ENCODE results near the gene SMG7.

Gene SMG7

DNA sequence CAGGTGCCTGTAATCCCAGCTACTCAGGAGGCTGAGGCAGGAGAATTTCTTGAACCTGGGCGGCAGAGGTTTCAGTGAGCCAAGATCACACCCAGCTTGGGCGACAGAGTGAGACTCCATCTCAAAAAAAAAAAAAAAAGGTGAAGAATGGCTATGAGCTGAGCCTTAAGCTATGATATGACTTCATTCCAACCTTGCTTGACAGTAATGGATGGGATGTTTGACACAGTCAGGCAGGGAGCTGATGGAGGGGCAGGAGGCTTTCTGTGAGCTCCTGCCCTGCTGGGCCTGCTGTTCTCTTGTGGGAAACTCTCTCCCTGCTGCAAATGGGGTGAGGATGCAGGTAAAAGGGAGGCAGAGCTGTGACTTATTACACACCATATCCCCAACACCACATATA lies 90.4 kb downstream of the SMG7 start:
- TF ChIP-seq MYC (IDR thresholded peaks at IDR 0.05; ENCODE audit: low read depth, low read length) (no peak), POLR2A (IDR thresholded peaks at IDR 0.05; ENCODE audit: extremely low read depth, insufficient read length) (no peak), MAX (IDR thresholded peaks at IDR 0.05; ENCODE audit: low read depth, low read length) (no peak)
- TF ChIP-seq, protein P1, sequence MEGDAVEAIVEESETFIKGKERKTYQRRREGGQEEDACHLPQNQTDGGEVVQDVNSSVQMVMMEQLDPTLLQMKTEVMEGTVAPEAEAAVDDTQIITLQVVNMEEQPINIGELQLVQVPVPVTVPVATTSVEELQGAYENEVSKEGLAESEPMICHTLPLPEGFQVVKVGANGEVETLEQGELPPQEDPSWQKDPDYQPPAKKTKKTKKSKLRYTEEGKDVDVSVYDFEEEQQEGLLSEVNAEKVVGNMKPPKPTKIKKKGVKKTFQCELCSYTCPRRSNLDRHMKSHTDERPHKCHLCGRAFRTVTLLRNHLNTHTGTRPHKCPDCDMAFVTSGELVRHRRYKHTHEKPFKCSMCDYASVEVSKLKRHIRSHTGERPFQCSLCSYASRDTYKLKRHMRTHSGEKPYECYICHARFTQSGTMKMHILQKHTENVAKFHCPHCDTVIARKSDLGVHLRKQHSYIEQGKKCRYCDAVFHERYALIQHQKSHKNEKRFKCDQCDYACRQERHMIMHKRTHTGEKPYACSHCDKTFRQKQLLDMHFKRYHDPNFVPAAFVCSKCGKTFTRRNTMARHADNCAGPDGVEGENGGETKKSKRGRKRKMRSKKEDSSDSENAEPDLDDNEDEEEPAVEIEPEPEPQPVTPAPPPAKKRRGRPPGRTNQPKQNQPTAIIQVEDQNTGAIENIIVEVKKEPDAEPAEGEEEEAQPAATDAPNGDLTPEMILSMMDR (IDR thresholded peaks at IDR 0.05; ENCODE audit: low read depth, low read length) = no peak
- no peak for DNase-seq (ENCODE audit: low read depth)
- no peak overlapping the region for H3K4me3 ChIP-seq (ENCODE audit: low read depth, low read length)

DNA sequence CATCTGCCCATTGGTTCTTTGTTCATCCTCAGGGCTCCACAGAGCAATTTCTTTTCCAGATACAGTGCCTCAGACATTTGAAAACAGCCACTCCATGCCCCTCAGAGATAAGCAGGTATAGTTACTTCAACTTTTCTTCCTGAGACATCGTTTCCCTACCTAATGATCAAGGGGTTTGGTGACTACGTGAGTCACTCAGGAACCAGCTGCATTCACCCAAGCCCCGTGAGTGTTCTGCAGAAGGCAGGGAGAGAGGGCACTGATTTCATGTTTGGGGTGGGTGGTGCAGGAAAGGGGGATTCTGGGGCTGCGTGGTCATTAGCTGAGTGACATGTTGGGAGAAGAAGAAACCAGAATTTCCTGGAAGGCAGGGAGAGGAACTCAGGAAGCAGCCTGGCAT lies 93.0 kb downstream of the SMG7 start:
- H3K4me3 ChIP-seq (ENCODE audit: low read depth, low read length) = no peak overlapping the region
- no peak for DNase-seq (ENCODE audit: low read depth)
- TF ChIP-seq, protein P1 (IDR thresholded peaks at IDR 0.05; ENCODE audit: low read depth, low read length) = no peak
- TF ChIP-seq POLR2A (IDR thresholded peaks at IDR 0.05; ENCODE audit: extremely low read depth, insufficient read length) = no peak

DNA sequence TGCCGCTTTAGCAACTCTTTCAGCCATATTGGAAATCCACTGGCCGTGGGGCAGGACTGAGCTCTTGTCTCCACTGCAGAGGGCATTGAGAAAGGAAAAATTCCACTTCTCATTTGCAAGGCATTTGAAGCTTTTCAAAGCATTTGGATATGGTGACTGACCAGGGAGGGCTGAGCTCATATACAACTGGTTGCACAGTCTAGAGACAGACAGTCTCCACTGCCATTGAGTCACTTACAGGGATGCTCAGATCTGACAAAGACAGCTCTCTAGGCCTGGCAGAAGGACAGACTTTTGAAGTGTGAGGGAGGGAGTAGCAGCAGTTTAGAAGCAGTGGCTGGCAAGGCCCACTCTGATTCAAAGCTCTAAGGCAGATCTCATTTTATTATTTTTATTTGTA lies 93.7 kb downstream of the SMG7 start:
- H3K4me3 ChIP-seq (ENCODE audit: low read depth, low read length) = no peak overlapping the region
- DNase-seq (ENCODE audit: low read depth) = no peak

DNA sequence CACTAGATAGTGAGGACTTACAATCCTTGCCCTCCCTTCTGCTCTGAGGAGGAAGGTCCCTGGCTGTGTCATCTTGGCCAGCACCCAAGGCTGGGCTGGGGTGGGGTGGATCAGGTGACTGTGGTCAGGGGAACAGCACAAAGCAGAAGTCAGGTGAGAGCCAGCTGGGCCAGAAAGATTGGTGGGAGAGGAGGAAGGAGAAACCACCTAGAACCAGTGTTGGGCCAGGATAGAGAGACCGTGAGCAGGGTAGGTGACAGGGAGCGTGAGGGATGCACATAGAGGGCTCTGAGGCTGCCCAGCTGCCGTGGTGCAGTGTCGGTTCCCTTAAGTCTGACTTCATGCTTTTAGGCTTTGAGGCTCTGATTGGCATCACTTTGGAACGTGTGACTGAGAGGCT lies 95.3 kb downstream of the SMG7 start:
- TF ChIP-seq, protein P1 (IDR thresholded peaks at IDR 0.05; ENCODE audit: low read depth, low read length) = no peak
- TF ChIP-seq MAX (IDR thresholded peaks at IDR 0.05; ENCODE audit: low read depth, low read length) = no peak
- TF ChIP-seq POLR2A (IDR thresholded peaks at IDR 0.05; ENCODE audit: extremely low read depth, insufficient read length) = no peak
- TF ChIP-seq MYC (IDR thresholded peaks at IDR 0.05; ENCODE audit: low read depth, low read length) = no peak

More for the DNA sequence above, 93.7 kb downstream of the SMG7 start:
- TF ChIP-seq, protein P1 (IDR thresholded peaks at IDR 0.05; ENCODE audit: low read depth, low read length) = no peak
- TF ChIP-seq MYC (IDR thresholded peaks at IDR 0.05; ENCODE audit: low read depth, low read length) (no peak), MAX (IDR thresholded peaks at IDR 0.05; ENCODE audit: low read depth, low read length) (no peak), POLR2A (IDR thresholded peaks at IDR 0.05; ENCODE audit: extremely low read depth, insufficient read length) (no peak)

DNA sequence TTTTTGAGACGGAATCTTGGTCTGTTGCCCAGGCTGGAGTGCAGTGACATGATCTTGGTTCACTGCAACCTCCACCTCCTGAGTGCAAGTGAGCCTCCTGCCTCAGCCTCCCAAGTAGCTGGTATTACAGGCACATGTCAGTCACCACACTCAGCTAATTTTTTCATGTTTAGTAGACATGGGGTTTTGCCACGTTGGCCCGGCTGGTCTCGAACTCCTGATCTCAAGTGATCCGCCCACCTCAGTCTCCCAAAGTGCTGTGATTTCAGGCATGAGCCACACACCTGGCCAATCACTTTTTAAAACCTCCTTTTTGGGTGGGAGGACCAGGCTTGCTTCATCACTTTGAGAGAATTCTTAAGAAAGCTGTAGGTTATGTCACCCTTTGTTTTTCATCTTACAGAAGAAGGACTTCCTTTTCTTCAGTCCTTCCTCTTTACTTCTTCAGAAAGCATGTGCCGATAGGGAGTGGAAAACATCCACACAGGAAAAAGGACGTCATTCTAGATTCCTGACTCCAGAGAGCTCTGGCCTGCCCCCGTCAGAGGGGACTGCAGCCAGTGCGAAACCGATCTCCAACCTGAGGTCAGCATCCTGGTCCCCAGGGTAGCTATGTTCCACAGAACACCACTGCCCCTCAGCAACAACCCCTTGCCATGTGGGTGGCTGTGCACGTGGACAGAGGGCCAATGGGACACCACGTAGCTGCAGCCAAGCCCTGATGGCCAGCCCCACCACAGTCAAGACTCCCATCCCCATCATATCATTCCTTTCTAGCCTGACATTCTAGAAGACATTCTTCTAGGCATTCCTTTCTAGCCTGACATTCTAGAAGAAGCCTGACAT lies 96.1 kb downstream of the SMG7 start:
- H3K4me3 ChIP-seq (ENCODE audit: low read depth, low read length) = no peak overlapping the region
- DNase-seq (ENCODE audit: low read depth) = no peak
- TF ChIP-seq MYC (IDR thresholded peaks at IDR 0.05; ENCODE audit: low read depth, low read length) (no peak), MAX (IDR thresholded peaks at IDR 0.05; ENCODE audit: low read depth, low read length) (no peak), POLR2A (IDR thresholded peaks at IDR 0.05; ENCODE audit: extremely low read depth, insufficient read length) (no peak)
- TF ChIP-seq, protein P1 (IDR thresholded peaks at IDR 0.05; ENCODE audit: low read depth, low read length) = no peak

More for the DNA sequence above, 95.3 kb downstream of the SMG7 start:
- H3K4me3 ChIP-seq (ENCODE audit: low read depth, low read length) = no peak overlapping the region
- DNase-seq (ENCODE audit: low read depth) = peak; percentile 16

Measured in NB4 (cell line).